PC-3 (cell line): ENCODE measurements around the gene ZNF534.

Source experiments
- CTCF ChIP-seq: fragments of 300-600 bp; sonication (generic); conservative IDR thresholded peaks from 2 replicates; pipeline ENCODE4 v1.5.1; 2017; ENCODE audit warnings: antibody characterized with exemption, low read depth, mild to moderate bottlenecking, low read length
- EZH2 ChIP-seq: fragments of 300-600 bp; sonication (generic); IDR thresholded peaks from one replicate; pipeline ENCODE4 v1.6.1; 2017; ENCODE audit warnings: antibody characterized with exemption, mild to moderate bottlenecking, low read length; ENCODE audit not compliant: unreplicated experiment
- EZH2phosphoT487 ChIP-seq: fragments of 300-600 bp; sonication (generic); IDR thresholded peaks from 2 replicates; pipeline ENCODE4 v1.6.1; 2018; ENCODE audit warnings: mild to moderate bottlenecking, antibody characterized with exemption, low read length, borderline replicate concordance

DNA sequence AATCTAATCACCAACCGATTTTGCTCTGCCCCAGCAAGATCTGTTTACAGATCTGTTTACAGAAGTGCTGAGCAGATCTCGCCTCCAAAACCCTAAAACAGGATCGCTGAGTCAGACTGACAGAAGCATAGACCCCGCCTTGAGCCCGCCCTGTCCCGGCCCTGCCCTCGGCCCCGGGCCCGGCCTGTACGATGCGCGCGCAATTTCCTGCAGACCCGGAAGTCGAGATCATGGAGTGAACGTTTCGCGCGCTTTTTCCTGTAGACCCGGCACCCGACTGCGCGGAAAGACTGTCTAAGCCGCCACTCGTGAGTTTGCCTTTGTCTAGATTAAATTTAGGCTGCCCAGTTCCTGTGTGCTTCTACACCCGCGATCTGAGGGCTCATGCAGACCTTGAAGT, at the start of gene ZNF534:
- no peak for TF ChIP-seq CTCF
- no peak for TF ChIP-seq EZH2
- TF ChIP-seq EZH2phosphoT487, result no peak
